ENCODE data around the gene SNRPA.
A peak's percentile ranks its signal among the peaks of the same experiment; 100 is the strongest.

GRCh38 chr19:40807147-40808020 lies 56.4 kb downstream of the SNRPA start:
- TF ChIP-seq CTCF (optimal IDR thresholded peaks at IDR 0.05 in 1 of 3, IDR thresholded peaks at IDR 0.05 in 1 of 3, conservative IDR thresholded peaks at IDR 0.05 in 1 of 3; ENCODE audit: extremely low read depth in 1 of 3, insufficient read depth in 2 of 3, low read length in 3 of 3) = peak; percentile 31 to 49 (median 47)
- TF ChIP-seq EZH2 (IDR thresholded peaks at IDR 0.05; ENCODE audit: low read length) = no peak

All from keratinocyte (primary cell).